HepG2 (cell line): ENCODE data around the gene TYW1B. TPM values are rescaled to one million over a fixed set of nuclear protein-coding genes. Genes with fewer than 3 reads are reported as not detected.
"Not testable (repeated sequence)": the region's sequence is repeated elsewhere in the genome, so short reads cannot be mapped to it uniquely, and the experiment has no call there.

Source experiments
- ATAC-seq: fragments of 200-7000 bp; cut with Tn5 transposase; 3 replicates; pipeline ENCODE4 v1.9.1; 2020; ENCODE audit warnings: mild to moderate bottlenecking, moderate library complexity
- BruUV-seq: library from RNA; stranded (reverse); fragments of 400-500 nt; replicated peaks from 2 replicates; lab custom pipeline; 2021; lab: Mats Ljungman, UMichigan
- CTCF ChIA-PET: fragments of 300-600 bp; formaldehyde crosslinking; extraction: SDS; loops from one replicate; lab custom pipeline; 2021; ENCODE audit warnings: low total read pairs, inconsistent platforms, low intra/inter-chr PET ratio; lab: Yijun Ruan, JAX
- POLR2A ChIA-PET: fragments of 350-600 bp; sonication (Branson Sonifier 250); formaldehyde crosslinking; loops from one replicate; lab custom pipeline; 2020; ENCODE audit warnings: antibody characterized with exemption, inconsistent platforms; lab: Yijun Ruan, JAX
- DNase-seq: peaks from one replicate; pipeline ENCODE4 v3.0.0-alpha.2; 2015; ENCODE audit warnings: low spot score
- FAIRE-seq: peaks from 3 replicates; lab custom pipeline; 2011; peaks lifted over from hg19 to GRCh38; lab: Jason Lieb, UNC
- H2AFZ ChIP-seq: one replicate; pipeline ENCODE4 v1.6.1; 2011; ENCODE audit warnings: low read length, inconsistent platforms
- H3K27ac ChIP-seq: fragments of 300-600 bp; 3 replicates; pipeline ENCODE4 v1.8.0; 2011; ENCODE audit warnings: mixed run types, mild to moderate bottlenecking, mixed read lengths, low read length, inconsistent platforms; ENCODE audit not compliant: insufficient read depth; ENCODE audit errors: extremely low read length
- H3K27me3 ChIP-seq, 2 experiments: fragments of 200-600 bp in 1 of 2; 2 replicates in 1 of 2; 3 replicates in 1 of 2; pipeline versions ENCODE4 v1.6.0 to v1.8.0; 2011; ENCODE audit warnings: low read length in 2 of 2, mild to moderate bottlenecking in 2 of 2, moderate library complexity in 2 of 2, inconsistent platforms in 1 of 2; ENCODE audit not compliant: insufficient read depth in 2 of 2, control insufficient read depth in 1 of 2
- H3K36me3 ChIP-seq, 2 experiments: fragments of 200-600 bp in 1 of 2; replicated peaks in 1 of 2; 2 replicates in 1 of 2; 3 replicates in 1 of 2; pipeline versions ENCODE4 v1.5.1 to v1.8.0; 2011; ENCODE audit warnings: low read length in 2 of 2, inconsistent platforms in 1 of 2; ENCODE audit not compliant: insufficient read depth in 2 of 2, control insufficient read depth in 1 of 2
- H3K4me1 ChIP-seq: 2 replicates; pipeline ENCODE4 v1.5.1; 2012; ENCODE audit warnings: low read length, inconsistent platforms; ENCODE audit not compliant: insufficient read depth
- H3K4me2 ChIP-seq: 2 replicates; pipeline ENCODE4 v1.6.0; 2011; ENCODE audit warnings: low read depth, low read length, inconsistent platforms
- H3K4me3 ChIP-seq, 3 experiments: fragments of 200-600 bp in 1 of 3; sonication (generic), shearing (Covaris generic) in 1 of 3; replicated peaks in 1 of 3; 2 replicates each; pipeline ENCODE4 v1.5.1; 2011 to 2016; ENCODE audit warnings: low read length in 3 of 3, inconsistent platforms in 2 of 3, low read depth in 2 of 3, mild to moderate bottlenecking in 2 of 3, control low read depth in 1 of 3, mixed read lengths in 1 of 3; ENCODE audit not compliant: insufficient read depth in 1 of 3
- H3K79me2 ChIP-seq: one replicate; pipeline ENCODE4 v1.6.1; 2011; ENCODE audit warnings: low read length, inconsistent platforms; ENCODE audit not compliant: insufficient read depth
- H3K9ac ChIP-seq: 2 replicates; pipeline ENCODE4 v1.6.0; 2011; ENCODE audit warnings: mild to moderate bottlenecking, low read depth, low read length, inconsistent platforms; ENCODE audit not compliant: insufficient read depth
- H3K9me3 ChIP-seq: 2 replicates; pipeline ENCODE4 v1.5.1; 2012; ENCODE audit warnings: mild to moderate bottlenecking, low read length
- H4K20me1 ChIP-seq: 2 replicates; pipeline ENCODE4 v1.6.0; 2011; ENCODE audit warnings: inconsistent platforms, mild to moderate bottlenecking, low read length, moderate library complexity; ENCODE audit not compliant: insufficient read depth
- WGBS: methylation state at CpG from one replicate; pipeline ENCODE4 v1.1.6; 2017; ENCODE audit warnings: low lambda C conversion rate; 5-methylcytosine and 5-hydroxymethylcytosine counted together
- in situ Hi-C: cut with HindIII; loops from 2 replicates; pipeline ENCODE4 v1.10.0; 2017; ENCODE audit warnings: low pct_unique_long_range_greater_than_20kb; ENCODE audit not compliant: extremely low pct_ligation_motif_present
- intact Hi-C: fragments of 100-400 bp; cut with micrococcal nuclease; formaldehyde crosslinking; loops from one replicate; pipeline ENCODE4 v1.10.0; 2022; ENCODE audit not compliant: unreplicated experiment
- polyA plus RNA-seq, 8 experiments: library from polyadenylated mRNA; depleted of rRNA in 3 of 8; stranded (reverse) in 7 of 8; unstranded in 1 of 8; fragments of >200 nt; fragmentation: Illumina TruSeq in 4 of 8; extraction: Trizol in 4 of 8; gene quantifications; 2 replicates each; pipeline versions ENCODE4 v1.2.1 to v1.2.3, GENCODE V29; 2011 to 2016; ENCODE audit warnings: low read depth in 4 of 8, missing spikeins in 1 of 8, mixed read lengths in 1 of 8; ENCODE audit not compliant: insufficient read depth in 1 of 8
- total RNA-seq, 5 experiments: library from RNA; depleted of rRNA; stranded (reverse); fragments of >200 nt; fragmentation: Illumina TruSeq; extraction: Trizol; gene quantifications; 2 replicates each; pipeline ENCODE4 v1.2.3, GENCODE V29; 2016; ENCODE audit warnings: low read depth in 1 of 5

TYW1B gene
- total and polyA plus RNA-seq, 2 of the 13 experiments (the other 11 are each of a cell fraction or from before 2014, with no cell fraction given) = 2.0 to 5.5 TPM

DNA sequence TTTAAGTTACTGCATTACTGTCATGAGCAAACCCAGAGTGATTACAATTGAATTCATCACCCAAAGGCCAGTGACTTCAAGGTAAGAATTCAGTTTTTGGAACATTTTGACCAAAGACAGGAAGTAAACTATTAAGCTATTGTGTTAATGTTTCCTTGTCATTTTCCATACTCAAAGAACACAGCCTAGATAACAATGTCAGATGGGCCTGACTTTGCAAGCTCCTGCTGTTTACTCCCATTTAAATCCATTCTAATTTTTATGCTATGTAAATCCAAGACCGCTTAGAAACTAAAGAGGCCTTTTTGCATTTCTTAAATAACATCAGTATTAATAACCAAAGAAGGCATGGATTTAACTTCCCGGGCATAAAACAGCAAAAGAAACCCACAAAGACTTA lies 136.6 kb downstream of the TYW1B start:
- POLR2A ChIA-PET, intact Hi-C loops, H3K9ac ChIP-seq, H2AFZ ChIP-seq, CTCF ChIA-PET, BruUV-seq, in situ Hi-C loops, H3K4me3 ChIP-seq, H3K4me2 ChIP-seq, H3K9me3 ChIP-seq, FAIRE-seq, ATAC-seq, H3K79me2 ChIP-seq, H3K27me3 ChIP-seq, DNase-seq, H3K36me3 ChIP-seq, H4K20me1 ChIP-seq, H3K27ac ChIP-seq: not testable (repeated sequence)
- H3K4me1 ChIP-seq = peaks cover 18% of the 10 kb centered on the region
- WGBS = 93% methylated on average over 2 of the region's 2 CpGs

DNA sequence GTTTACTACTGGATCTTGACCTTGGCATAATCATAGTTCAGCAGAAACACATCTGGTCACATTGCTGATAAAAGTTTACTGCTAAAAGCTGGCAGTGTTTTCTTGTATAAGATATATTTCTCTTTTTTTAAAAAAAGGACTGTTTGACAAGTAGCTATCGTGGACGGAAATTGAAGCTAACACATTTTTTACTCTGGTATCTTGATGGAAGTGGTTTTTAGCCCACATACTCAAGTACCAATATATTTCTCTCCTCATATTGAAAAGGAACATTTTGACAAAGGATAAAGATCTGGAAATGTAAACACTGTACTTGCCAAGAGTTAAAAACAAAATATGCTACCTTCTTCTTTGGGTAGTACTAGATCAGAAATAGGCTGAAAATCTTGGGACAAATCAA lies 137.8 kb downstream of the TYW1B start:
- H2AFZ ChIP-seq, POLR2A ChIA-PET, BruUV-seq, H3K27ac ChIP-seq, H3K36me3 ChIP-seq, in situ Hi-C loops, H3K9me3 ChIP-seq, H3K79me2 ChIP-seq, H4K20me1 ChIP-seq, DNase-seq, H3K4me3 ChIP-seq, H3K9ac ChIP-seq, intact Hi-C loops, CTCF ChIA-PET, FAIRE-seq, H3K4me2 ChIP-seq, ATAC-seq, H3K27me3 ChIP-seq: not testable (repeated sequence)
- peaks cover 26% of the 10 kb centered on the region for H3K4me1 ChIP-seq
- 97% methylated on average over 2 of the region's 2 CpGs for WGBS

DNA sequence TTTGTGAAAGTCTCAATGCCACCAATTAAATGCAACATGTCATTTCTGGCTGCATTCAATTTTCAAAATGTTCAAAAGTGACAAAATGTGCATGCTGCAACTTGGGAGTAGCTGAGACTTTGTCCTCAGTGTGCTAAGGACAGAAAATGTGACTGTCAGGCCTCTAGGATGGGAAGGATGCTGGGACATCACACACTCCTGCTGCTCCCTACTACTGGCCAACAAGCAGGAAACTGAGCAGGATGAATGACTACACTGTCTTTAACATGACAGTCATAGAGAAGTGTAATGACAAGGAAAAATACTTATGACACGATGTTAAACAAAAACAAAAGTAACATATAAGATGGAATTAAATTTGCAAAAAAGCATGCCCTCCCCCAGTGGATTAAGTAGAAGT lies 138.7 kb downstream of the TYW1B start:
- BruUV-seq, H3K4me3 ChIP-seq, FAIRE-seq, ATAC-seq, H3K27me3 ChIP-seq, DNase-seq, H3K9ac ChIP-seq, CTCF ChIA-PET, H3K27ac ChIP-seq, H3K79me2 ChIP-seq, H3K36me3 ChIP-seq, H2AFZ ChIP-seq, POLR2A ChIA-PET, H4K20me1 ChIP-seq, H3K4me2 ChIP-seq, in situ Hi-C loops, H3K9me3 ChIP-seq, intact Hi-C loops: not testable (repeated sequence)
- H3K4me1 ChIP-seq = peaks cover 34% of the 10 kb centered on the region
- 89% methylated on average over 1 of the region's 1 CpG for WGBS

GRCh38 chr7:72681211-72681610 lies 146.8 kb downstream of the TYW1B start:
- H3K27me3 ChIP-seq, H3K9ac ChIP-seq, H3K36me3 ChIP-seq, DNase-seq, CTCF ChIA-PET, H3K79me2 ChIP-seq, H3K27ac ChIP-seq, H3K4me3 ChIP-seq, H3K4me2 ChIP-seq, H3K9me3 ChIP-seq, intact Hi-C loops, BruUV-seq, H4K20me1 ChIP-seq, H2AFZ ChIP-seq, ATAC-seq, POLR2A ChIA-PET, in situ Hi-C loops: not testable (repeated sequence)
- peaks cover 41% of the 10 kb centered on the region for H3K4me1 ChIP-seq
- peak; percentile 12 for FAIRE-seq
- WGBS = 95% methylated on average over 4 of the region's 4 CpGs
